GM18505 (cell line): Measurements from ENCODE around the gene INKA2.

ENCODE experiments used
- ATAC-seq: cut with Tn5 transposase; IDR thresholded peaks from one replicate; pipeline ENCODE4 v1.9.1; 2021; ENCODE audit not compliant: unreplicated experiment
- POLR2A ChIP-seq: IDR thresholded peaks from 4 replicates; pipeline ENCODE4 v1.6.1; 2011; ENCODE audit warnings: borderline replicate concordance; ENCODE audit not compliant: insufficient read depth, insufficient read length; ENCODE audit errors: extremely low read depth

INKA2 gene

GRCh38 chr1:111739194-111739924, at the start of gene INKA2:
Gene INKA2 (minus strand): TSS chr1:111739395. CDS start chr1:111739242, 153 bp downstream.
- peak; percentile 69 for TF ChIP-seq POLR2A
- ATAC-seq, result peak; percentile 77

- ATAC-seq, result no peak
- no peak for TF ChIP-seq POLR2A
Measured at GRCh38 chr1:111786669-111787207, 47.5 kb upstream of the INKA2 start.

GRCh38 chr1:111784273-111784901, 45.2 kb upstream of the INKA2 start:
- TF ChIP-seq POLR2A, result no peak
- no peak for ATAC-seq

- ATAC-seq, result no peak
- TF ChIP-seq POLR2A, result no peak
Measured at GRCh38 chr1:111779546-111779945, 40.4 kb upstream of the INKA2 start.

GRCh38 chr1:111778541-111779051, 39.4 kb upstream of the INKA2 start:
- no peak for ATAC-seq
- TF ChIP-seq POLR2A, result no peak

GRCh38 chr1:111778066-111778465, 38.9 kb upstream of the INKA2 start:
- ATAC-seq, result no peak
- TF ChIP-seq POLR2A, result no peak

GRCh38 chr1:111777301-111777700, 38.1 kb upstream of the INKA2 start:
- TF ChIP-seq POLR2A, result no peak
- no peak for ATAC-seq

GRCh38 chr1:111776861-111777260, 37.7 kb upstream of the INKA2 start:
- ATAC-seq, result no peak

GRCh38 chr1:111776391-111776790, 37.2 kb upstream of the INKA2 start:
- ATAC-seq, result no peak
- no peak for TF ChIP-seq POLR2A

More at GRCh38 chr1:111776861-111777260, 37.7 kb upstream of the INKA2 start:
- TF ChIP-seq POLR2A, result no peak

GRCh38 chr1:111775966-111776365, 36.8 kb upstream of the INKA2 start:
- no peak for TF ChIP-seq POLR2A
- ATAC-seq, result no peak

- no peak for TF ChIP-seq POLR2A
- ATAC-seq, result no peak
Measured at GRCh38 chr1:111770916-111771315, 31.7 kb upstream of the INKA2 start.

- TF ChIP-seq POLR2A, result no peak
- ATAC-seq, result no peak
Measured at GRCh38 chr1:111769517-111770146, 30.4 kb upstream of the INKA2 start.

GRCh38 chr1:111768625-111769024, 29.4 kb upstream of the INKA2 start:
- ATAC-seq, result no peak
- no peak for TF ChIP-seq POLR2A
